SU-DHL-6 (cell line): ENCODE results near the gene ZNF541.

Source experiments
- H2AFZ ChIP-seq: fragments of 200-600 bp; sonication (generic); 2 replicates; pipeline ENCODE4 v1.6.1; 2014; ENCODE audit warnings: low read depth, mild to moderate bottlenecking, moderate library complexity, mixed read lengths, antibody characterized with exemption, low read length; ENCODE audit not compliant: severe bottlenecking
- H3F3A ChIP-seq: fragments of 200-600 bp; shearing (Covaris generic); 2 replicates; pipeline ENCODE4 v1.6.0; 2016; ENCODE audit warnings: antibody characterized with exemption, mild to moderate bottlenecking; ENCODE audit not compliant: insufficient read depth
- H3K27ac ChIP-seq: fragments of 200-600 bp; sonication (generic); 2 replicates; pipeline ENCODE4 v1.5.1; 2016; ENCODE audit warnings: low read depth, mild to moderate bottlenecking, low read length, moderate library complexity, mixed read lengths
- H3K27me3 ChIP-seq: fragments of 200-600 bp; sonication (generic), shearing (Covaris generic); 2 replicates; pipeline ENCODE4 v1.6.0; 2014; ENCODE audit warnings: mild to moderate bottlenecking, low read length
- H3K36me3 ChIP-seq: fragments of 200-600 bp; sonication (generic); 2 replicates; pipeline ENCODE4 v1.6.1; 2014; ENCODE audit warnings: mild to moderate bottlenecking, low read length, mixed read lengths
- H3K4me2 ChIP-seq: fragments of 300-600, 200-600 bp; shearing (Covaris generic), sonication (generic); 2 replicates; pipeline ENCODE4 v1.6.0; 2014; ENCODE audit warnings: low read length, low read depth, mild to moderate bottlenecking; ENCODE audit not compliant: poor library complexity, severe bottlenecking
- H3K4me3 ChIP-seq: fragments of 200-600 bp; sonication (generic); 2 replicates; pipeline ENCODE4 v1.5.1; 2014; ENCODE audit warnings: antibody characterized with exemption, low read length, mild to moderate bottlenecking, mixed read lengths; ENCODE audit not compliant: insufficient read depth, poor library complexity, severe bottlenecking
- H3K79me2 ChIP-seq: fragments of 200-600 bp; sonication (generic); 2 replicates; pipeline ENCODE4 v1.6.1; 2014; ENCODE audit warnings: mild to moderate bottlenecking, low read length, moderate library complexity; ENCODE audit not compliant: insufficient read depth
- H3K9ac ChIP-seq: fragments of 200-600 bp; sonication (generic); 2 replicates; pipeline ENCODE4 v1.7.0; 2014; ENCODE audit warnings: mild to moderate bottlenecking, low read length
- H3K9me2 ChIP-seq: fragments of 200-600 bp; sonication (generic); replicated peaks from 2 replicates; pipeline ENCODE4 v1.6.1; 2014; ENCODE audit warnings: low read length; ENCODE audit not compliant: insufficient read depth
- H3K9me3 ChIP-seq: fragments of 200-600 bp; sonication (generic); 2 replicates; pipeline ENCODE4 v1.6.1; 2014; ENCODE audit warnings: low read length, mixed read lengths; ENCODE audit not compliant: insufficient read depth
- H4K20me1 ChIP-seq: fragments of 200-600 bp; sonication (generic); 2 replicates; pipeline ENCODE4 v1.6.1; 2014; ENCODE audit warnings: low read depth, mild to moderate bottlenecking, antibody characterized with exemption, low read length, moderate library complexity, mixed read lengths
- CTCF ChIP-seq: fragments of 200-600 bp; sonication (generic); IDR thresholded peaks from one replicate; pipeline ENCODE4 v1.5.1; 2017; ENCODE audit warnings: antibody characterized with exemption, mild to moderate bottlenecking, low read length, moderate library complexity; ENCODE audit not compliant: insufficient read depth, poor library complexity, severe bottlenecking
- EZH2phosphoT487 ChIP-seq: fragments of 200-600 bp; sonication (generic), shearing (Covaris generic); conservative IDR thresholded peaks from 2 replicates; pipeline ENCODE4 v1.6.1; 2018; ENCODE audit warnings: mild to moderate bottlenecking, antibody characterized with exemption, low read length, moderate library complexity, mixed read lengths

ZNF541 gene

GRCh38 chr19:47547199-47547598, 25.7 kb downstream of the ZNF541 start:
- Histone ChIP-seq H3K9me2 (no peaks in the 10 kb centered on the region), H4K20me1 (no peaks in the 10 kb centered on the region), H3K9ac (no peak overlapping the region), H3K4me2 (no peak overlapping the region), H3K27ac (no peak overlapping the region), H3K4me3 (no peak overlapping the region), H3K27me3 (no peaks in the 10 kb centered on the region), H3F3A (no peaks in the 10 kb centered on the region), H3K36me3 (no peaks in the 10 kb centered on the region), H2AFZ (no peak overlapping the region), H3K79me2 (no peaks in the 10 kb centered on the region), H3K9me3 (no peaks in the 10 kb centered on the region)
- TF ChIP-seq EZH2phosphoT487 (no peak), CTCF (no peak)

GRCh38 chr19:47545061-47545948, 27.6 kb downstream of the ZNF541 start:
- Histone ChIP-seq H3F3A (no peaks in the 10 kb centered on the region), H3K27ac (no peak overlapping the region), H3K4me2 (no peak overlapping the region), H3K9me2 (no peaks in the 10 kb centered on the region), H2AFZ (no peak overlapping the region), H3K79me2 (no peaks in the 10 kb centered on the region), H4K20me1 (no peaks in the 10 kb centered on the region), H3K36me3 (no peaks in the 10 kb centered on the region), H3K9me3 (no peaks in the 10 kb centered on the region), H3K4me3 (no peak overlapping the region), H3K9ac (no peak overlapping the region), H3K27me3 (no peaks in the 10 kb centered on the region)
- TF ChIP-seq CTCF (no peak), EZH2phosphoT487 (no peak)

GRCh38 chr19:47544476-47544875, 28.5 kb downstream of the ZNF541 start:
- no peaks in the 10 kb centered on the region for H4K20me1 ChIP-seq
- no peaks in the 10 kb centered on the region for H3K27me3 ChIP-seq
- H3K79me2 ChIP-seq, result no peaks in the 10 kb centered on the region
- TF ChIP-seq EZH2phosphoT487 (no peak), CTCF (no peak)
- H3F3A ChIP-seq, result no peaks in the 10 kb centered on the region
- H3K9me3 ChIP-seq, result no peaks in the 10 kb centered on the region
- H3K27ac ChIP-seq, result no peak overlapping the region
- H3K36me3 ChIP-seq, result no peaks in the 10 kb centered on the region
- H2AFZ ChIP-seq, result no peak overlapping the region
- H3K4me3 ChIP-seq, result no peak overlapping the region
- H3K9ac ChIP-seq, result no peak overlapping the region
- H3K4me2 ChIP-seq, result no peak overlapping the region
- no peaks in the 10 kb centered on the region for H3K9me2 ChIP-seq
